Activated CD8-positive, alpha-beta memory T cell treated with anti-CD3 and anti-CD28 coated beads, Interleukin-2, amount 50 U/mL, for 24 hours (primary cell): ENCODE results near the gene CRTC3.
"Not testable (repeated sequence)": the region's sequence is repeated elsewhere in the genome, so short reads cannot be mapped to it uniquely, and the experiment has no call there.

Source experiments
- DNase-seq: peaks from one replicate; pipeline ENCODE4 v3.0.0-alpha.2; 2020; ENCODE audit errors: extremely low read depth

The CRTC3 gene, protein sequence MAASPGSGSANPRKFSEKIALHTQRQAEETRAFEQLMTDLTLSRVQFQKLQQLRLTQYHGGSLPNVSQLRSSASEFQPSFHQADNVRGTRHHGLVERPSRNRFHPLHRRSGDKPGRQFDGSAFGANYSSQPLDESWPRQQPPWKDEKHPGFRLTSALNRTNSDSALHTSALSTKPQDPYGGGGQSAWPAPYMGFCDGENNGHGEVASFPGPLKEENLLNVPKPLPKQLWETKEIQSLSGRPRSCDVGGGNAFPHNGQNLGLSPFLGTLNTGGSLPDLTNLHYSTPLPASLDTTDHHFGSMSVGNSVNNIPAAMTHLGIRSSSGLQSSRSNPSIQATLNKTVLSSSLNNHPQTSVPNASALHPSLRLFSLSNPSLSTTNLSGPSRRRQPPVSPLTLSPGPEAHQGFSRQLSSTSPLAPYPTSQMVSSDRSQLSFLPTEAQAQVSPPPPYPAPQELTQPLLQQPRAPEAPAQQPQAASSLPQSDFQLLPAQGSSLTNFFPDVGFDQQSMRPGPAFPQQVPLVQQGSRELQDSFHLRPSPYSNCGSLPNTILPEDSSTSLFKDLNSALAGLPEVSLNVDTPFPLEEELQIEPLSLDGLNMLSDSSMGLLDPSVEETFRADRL

DNA sequence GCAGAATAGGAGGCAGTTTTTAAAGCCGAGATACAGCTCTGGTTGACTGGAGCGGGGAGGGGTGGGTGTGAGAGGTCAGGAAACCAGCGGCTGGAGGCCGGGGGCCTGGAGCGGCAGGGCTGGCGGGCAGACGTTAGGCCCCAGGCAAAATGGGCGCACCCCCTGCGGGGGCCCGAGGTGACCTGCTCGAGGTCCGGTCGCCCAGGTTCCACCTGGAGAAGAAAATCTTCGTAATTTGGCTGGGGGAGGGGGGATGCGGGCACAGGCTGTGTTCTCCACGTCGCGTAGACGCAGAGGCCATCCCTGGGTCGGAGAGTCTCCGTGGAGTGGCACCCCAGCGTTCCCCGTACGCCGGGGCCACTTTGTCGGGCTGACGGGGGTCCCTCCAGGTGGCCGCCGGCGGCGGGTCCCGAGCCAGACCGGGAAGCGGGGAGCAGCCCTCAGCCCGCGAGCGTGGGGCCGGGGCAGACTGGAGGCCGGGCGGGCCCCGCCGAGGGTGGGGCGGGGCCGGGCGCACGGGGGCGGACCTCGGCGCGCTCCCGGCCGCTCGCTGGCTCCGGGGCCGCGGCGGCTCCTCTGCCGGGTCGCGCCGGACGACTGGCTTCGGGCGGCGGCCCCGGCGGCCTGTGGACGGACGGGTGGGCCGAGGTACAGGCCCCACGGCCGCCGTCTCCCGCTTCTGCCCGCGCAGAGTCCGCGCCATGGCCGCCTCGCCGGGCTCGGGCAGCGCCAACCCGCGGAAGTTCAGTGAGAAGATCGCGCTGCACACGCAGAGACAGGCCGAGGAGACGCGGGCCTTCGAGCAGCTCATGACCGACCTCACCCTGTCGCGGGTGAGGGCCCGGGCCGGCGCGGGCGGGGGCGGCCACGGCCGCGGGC is at the start of gene CRTC3:
Gene CRTC3, plus strand, starts transcription at position 553 of the 879 bp plus-strand sequence. Its CDS starts 149 bp downstream, at position 702.
- DNase-seq = no peak

DNA sequence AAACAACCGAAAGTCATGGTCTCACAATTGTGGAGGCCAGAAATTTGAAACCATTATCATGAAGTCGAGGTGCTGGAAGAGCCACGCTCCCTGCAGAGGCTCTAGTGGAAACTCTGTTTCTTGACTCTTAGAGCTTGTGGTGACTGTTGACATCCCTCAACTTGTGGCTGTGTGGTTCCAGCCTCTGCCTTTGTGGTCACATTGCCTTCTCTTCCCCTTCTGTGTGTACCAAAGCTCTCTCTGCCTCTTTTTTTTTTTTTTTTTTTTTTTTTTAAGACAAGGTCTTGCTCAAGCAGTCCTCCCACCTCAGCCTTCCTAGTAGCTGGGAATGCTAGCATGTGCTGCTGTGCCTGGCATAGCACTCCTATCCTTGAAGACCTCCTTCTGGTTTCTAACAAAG is 48.7 kb upstream of the CRTC3 start:
- DNase-seq = no peak

DNA sequence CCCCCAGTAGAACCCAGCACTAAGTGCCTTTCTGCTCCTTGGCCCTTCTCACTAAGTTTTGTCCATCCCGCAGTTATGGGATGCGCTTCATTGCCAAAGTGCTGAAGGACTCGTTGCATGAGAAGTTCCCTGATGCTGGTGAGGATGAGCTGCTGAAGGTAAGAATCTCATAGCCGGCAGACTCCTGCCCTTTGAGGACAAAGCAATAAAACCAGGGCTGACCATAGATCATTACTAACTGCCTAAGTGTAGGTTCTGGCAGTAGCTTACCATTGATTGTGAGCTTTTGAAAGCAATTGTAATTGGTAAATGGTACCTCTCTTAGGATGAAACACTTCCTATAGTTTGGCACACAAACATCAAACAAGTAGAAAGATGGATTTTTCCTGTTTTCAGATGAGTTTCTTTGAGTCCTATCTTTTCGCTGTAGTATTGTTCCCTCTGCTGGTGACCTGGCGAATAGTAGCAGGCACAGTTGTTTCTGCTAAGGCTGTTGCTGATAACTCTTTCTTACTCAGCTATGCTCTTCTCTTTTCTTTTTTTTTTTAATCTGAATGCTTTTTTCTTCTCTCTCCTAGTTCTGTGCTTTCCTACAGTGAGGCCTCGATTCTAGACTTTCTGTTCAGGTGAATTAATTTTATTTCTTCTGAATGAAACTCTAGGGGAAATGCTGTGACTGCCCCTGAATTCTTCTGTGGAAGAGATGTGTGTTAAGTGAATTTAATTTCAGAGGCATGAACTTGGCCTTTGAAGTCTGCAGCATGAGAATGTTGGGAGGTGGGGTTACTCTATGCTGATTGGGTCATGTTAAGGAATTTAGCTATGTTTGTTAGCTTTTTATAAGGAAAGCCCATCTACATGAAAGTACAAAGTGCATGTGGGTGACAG is 47.4 kb upstream of the CRTC3 start:
- DNase-seq = no peak

DNA sequence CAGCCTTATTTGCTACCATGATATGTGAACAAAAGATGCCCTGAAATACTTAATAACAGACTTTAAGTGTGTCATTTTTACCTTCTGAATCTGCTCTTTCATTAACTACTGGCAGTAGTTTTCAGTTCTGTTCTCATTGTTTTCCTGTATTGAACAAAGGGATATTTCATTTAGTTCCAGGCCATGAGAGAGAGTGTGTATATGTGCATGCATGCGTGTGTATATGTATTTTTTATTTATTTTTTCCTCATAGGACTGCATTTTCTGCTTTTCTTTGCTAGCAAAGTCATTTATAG is 46.8 kb upstream of the CRTC3 start:
- no peak for DNase-seq

DNA sequence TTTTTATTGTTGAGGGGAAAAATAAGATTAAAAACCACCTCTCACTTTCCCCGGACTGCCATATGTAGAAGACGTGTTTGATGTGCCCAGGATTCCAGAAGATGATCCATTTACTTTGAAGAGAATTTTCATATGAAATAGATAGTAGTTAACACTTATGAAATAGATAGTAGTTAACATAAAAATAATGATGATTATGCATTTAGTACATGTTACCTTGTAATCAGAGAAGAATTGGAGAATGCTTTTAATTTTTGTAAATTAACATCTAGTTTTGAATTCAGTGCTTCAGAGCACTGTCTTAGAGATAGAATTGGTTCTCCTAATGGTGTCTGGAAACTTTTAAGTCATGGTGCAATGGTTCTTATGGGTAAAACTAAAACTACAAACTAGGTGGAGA is 46.1 kb upstream of the CRTC3 start:
- no peak for DNase-seq

DNA sequence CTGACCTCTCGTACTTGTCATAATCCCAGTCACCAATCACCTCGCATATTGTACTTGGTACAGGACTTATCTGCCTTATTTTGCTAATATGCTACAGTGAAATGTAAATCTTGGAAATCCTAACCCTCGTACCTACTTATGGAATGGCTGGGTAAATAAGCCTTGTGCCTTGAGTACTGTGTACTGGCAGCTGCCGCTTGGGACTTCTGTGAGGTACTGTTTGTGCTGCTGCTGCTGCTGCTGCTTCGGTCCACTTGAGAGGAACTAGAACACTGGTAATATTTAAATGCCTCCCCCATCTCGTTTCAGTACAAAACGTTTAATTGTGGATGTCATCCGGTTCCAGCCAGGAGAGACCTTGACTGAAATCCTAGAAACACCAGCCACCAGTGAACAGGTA is 42.5 kb upstream of the CRTC3 start:
- DNase-seq = no peak

DNA sequence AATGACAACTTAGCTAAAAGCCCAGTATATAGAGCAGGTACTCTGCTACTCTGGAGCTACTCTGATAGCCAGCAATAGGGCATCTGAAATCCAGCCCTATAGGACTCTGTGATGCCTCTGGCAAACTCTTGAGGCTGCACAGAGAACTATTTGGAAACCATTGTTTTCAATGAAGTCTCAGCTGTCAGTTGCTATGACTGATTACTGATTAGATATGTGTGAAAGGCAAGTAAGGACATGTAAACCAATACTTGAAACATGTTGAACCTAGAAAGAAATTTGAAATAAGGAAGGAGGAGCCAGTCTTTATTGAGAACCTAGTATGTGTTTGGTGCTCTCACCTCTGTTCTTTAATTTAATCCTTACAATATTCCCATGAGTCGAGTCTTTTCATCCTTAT is 40.2 kb upstream of the CRTC3 start:
- DNase-seq = no peak

DNA sequence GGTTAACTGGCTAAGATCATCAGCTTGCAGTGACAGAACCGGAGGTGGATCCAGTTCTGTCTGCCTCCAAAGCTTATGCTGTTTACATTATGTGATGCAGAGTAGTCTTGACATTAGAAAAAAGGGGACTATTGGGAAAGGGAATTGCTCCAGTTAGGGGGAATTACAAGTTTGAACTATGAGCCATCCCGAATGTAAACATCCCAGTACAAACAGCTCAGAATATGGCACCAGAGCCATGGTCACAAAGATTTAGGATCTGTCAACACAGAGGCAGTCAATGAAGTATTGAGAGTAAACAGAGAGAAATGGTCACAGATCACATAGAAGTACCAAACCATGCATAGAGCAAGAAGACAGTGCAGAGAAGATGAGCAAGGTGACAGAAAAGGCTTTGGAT is 39.8 kb upstream of the CRTC3 start:
- DNase-seq = no peak

DNA sequence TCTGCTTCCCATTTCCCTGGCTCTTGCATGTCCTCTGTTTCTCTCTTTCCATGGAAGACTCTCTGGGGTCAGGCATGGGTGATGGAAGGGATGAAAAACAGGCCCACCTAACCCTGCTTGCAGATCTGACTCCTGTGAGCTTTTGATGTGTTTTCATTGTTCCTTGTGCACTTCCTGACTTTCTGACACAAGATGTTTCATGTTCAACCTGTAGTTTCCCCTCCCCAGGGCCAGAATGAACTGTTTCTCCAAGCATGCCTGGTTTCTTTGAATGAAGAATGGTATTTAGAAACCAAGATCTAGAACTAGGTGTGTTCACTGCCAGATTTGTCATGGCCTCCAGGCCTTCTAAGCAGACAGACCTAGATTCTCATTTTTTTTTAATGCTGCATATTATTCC is 36.1 kb upstream of the CRTC3 start:
- no peak for DNase-seq

DNA sequence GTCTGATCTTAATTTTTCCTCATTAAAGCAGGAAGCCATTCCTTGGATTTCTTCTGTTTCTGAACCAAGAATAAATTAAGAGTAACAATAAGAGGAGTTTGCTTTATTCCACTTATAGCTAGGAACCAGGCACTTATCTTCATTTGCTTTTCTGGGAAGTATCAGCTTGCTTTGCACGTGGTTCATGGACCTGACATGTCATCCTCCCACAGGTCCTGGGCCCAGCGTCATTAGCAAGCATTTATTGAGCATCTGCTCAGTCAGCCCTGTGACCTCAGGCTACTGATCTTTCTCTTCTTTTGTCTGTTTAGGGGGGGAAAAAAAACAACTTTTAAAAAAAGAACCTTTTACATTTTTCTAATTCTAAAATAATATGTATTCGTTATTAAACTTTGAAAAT is 34.7 kb upstream of the CRTC3 start:
- no peak for DNase-seq

DNA sequence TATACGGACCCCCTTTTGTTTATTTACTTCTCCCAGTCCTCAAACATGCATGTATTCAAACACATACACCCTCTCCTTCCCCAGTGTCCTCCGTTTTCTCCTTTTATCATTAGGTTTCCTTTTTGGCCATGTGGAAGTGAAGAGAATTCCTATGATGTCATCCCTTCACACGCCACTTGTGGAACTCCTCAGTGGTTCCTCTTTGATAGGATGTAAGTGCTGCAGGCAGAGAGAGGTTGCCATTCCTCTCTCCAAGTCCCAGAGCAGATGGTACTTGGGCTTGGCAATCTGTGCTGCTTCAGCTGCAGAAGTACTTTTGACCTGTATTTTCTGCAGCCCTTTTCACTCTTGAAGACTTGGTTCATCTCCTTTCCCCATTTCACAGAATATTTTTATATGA is 32.9 kb upstream of the CRTC3 start:
- no peak for DNase-seq

DNA sequence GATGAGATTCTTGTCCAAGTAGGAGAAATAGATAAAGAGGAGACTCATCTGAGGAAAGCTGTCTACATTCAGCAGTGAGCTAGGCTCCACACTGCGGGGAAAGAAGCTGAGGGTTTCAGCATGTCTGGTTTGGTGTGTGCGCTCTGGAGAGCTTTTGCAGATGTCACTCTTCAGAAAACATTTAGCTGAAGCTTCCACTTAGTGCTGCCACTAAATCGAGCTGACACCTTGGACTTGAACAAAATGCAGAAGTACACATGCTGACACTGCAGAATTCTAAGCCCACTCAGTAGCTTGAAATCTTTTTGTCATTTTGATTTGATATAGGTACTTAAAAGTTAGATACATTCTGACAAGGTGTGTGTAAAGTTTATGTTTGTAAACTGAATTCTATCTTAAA is 32.3 kb upstream of the CRTC3 start:
- no peak for DNase-seq

DNA sequence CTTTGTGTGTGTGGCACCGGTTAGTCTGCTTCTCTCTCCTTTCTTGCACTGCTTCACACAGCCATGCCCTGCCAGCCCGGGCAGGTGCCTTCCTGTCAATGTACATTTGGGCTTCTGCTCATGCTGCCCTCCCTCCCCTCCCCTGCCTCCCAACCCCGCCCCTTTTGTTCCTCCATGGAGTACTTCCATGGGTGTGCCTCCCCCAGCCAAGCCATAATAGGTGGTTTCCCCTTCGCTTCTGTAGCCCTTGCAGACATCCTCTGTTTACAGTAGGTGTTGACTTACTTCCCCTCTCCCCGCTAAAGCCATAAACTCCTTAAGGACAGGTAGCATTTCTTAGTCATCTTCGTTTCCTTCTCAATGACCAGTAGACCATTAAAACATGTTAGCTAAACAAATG is 31.8 kb upstream of the CRTC3 start:
- no peak for DNase-seq

DNA sequence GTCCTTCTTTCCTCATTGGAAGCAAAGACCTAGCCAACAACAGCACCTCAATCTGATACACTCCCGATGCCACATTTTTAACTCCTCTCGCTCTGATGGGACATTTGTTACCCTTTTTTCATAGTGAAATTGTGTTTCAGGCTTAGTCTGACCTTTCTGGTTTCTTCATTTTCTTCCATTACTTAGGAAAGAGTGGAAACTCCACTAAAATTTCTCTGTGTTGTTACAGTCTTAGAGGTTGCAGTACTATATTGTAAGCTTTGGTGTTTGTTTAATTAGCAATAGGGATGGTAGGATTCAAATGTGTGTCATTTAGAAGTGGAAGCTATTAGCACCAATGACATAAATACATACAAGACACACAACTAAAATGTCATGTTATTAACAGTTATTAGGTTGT is 29.6 kb upstream of the CRTC3 start:
- DNase-seq = no peak

DNA sequence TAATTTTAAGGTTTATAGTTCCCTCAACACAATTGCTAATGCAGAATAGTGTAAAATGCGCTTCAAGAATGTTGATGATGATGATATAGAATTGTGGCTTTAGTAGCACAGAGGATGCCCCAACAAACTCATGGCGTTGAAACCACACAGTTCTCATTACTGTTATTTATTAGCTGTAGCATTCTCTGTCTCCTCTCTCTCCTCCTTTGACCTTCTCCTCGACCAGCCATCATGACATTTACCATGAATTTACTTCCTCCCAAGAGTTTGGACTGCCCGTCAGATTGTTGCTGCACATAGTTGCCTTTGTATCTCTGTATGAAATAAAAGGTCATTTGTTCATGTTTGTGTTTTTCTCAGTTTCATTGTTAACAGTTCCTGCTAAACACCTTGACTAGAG is 27.8 kb upstream of the CRTC3 start:
- no peak for DNase-seq

DNA sequence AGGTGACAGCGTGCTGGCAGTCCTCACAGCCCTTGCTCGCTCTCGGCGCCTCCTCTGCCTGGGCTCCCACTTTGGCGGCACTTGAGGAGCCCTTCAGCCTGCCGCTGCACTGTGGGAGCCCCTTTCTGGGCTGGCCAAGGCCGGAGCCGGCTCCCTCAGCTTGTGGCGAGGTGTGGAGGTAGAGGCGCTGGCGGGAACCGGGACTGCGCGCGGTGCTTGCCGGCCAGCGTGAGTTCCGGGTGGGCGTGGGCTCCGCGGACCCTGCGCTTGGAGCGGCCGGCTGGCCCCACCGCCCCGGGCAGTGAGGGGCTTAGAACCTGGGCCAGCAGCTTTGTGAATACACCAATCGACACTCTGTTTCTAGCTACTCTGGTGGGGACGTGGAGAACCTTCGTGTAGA is 18.9 kb upstream of the CRTC3 start:
- not testable (repeated sequence) for DNase-seq

DNA sequence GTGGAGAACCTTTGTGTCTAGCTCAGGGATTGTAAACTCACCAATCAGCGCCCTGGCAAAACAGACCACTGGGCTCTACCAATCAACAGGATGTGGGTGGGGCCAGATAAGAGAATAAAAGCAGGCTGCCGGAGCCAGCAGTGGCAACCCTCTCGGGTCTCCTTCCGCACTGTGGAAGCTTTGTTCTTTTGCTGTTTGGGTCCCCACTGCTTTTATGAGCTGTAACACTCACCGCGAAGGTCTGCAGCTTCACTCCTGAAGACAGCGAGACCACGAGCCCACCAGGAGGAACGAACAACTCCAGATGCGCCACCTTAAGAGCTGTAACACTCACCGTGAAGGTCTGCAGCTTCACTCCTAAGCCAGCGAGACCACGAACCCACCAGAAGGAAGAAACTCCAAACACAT is 18.5 kb upstream of the CRTC3 start:
- not testable (repeated sequence) for DNase-seq

DNA sequence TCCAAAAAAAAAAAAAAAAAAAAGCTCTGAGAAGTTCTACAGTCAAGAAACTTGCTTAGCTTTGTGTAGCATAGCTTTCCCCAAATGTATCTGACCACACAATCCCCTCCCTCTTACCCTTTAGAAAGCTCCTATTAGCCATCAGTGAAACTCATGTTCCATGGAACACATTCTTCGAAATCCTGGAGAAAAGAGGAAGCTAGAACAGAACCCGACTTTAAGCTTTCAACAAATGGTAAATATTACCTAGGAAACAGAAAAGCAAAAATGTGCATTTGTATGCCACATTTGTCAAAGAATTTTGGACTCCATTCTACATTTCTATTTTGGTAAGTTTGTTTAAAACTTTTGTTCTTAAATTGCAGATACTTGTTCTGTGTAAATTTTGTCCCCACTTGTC is 17.4 kb upstream of the CRTC3 start:
- no peak for DNase-seq

DNA sequence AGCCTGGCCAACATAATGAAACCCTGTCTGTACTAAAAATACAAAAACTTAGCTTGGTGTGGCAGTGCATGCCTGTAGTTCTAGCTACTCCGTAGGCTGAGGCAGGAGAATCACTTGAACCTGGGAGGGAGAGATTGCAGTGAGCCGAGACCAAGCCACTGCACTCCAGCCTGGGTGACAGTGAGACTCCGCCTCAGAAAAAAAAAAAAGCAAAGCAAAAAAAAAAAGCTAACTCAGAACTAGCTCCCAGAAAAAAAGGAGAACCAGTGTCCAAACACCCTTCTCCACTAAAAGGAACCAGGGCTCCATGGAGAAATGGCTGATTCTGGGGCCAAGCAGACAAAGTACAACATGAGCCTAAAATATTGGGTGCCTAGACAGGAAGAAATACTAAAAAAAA is 16.7 kb upstream of the CRTC3 start:
- DNase-seq = no peak

DNA sequence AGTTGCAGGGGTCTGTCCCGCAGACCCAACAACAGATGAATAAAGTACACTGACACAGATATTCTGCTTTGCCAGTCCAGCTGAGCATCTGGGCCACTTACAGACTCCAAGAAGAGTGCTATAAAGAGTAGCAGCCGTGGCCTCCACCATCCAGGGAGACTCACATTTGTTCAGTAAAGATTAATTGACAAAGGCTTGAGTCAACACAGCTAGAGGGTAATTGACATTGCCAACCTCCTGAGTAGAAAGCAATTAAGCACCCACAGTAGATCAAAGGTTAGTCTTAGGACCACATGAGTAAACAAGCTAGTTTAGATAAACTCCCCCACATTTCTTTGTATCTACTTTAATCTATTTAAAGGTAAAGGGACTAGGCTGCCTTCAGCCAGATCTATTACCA is 16.3 kb upstream of the CRTC3 start:
- DNase-seq = no peak

DNA sequence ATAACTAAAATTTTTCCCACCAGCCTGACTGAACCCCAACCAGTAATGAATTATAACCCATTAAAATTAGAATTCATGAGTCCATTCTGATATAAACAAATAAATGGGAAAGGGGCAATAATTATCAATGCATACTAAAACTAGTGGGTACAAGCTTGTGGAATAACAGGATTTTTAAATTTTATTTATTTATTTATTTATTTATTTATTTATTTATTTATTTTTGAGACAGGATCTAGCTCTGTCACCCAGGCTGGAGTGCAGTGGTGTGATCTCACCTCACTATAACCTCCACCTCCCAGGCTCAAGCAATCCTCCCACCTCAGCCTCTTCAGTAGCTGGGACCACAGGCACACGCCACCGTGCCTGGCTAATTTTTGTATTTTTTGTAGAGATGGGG is 15.8 kb upstream of the CRTC3 start:
- DNase-seq = not testable (repeated sequence)

DNA sequence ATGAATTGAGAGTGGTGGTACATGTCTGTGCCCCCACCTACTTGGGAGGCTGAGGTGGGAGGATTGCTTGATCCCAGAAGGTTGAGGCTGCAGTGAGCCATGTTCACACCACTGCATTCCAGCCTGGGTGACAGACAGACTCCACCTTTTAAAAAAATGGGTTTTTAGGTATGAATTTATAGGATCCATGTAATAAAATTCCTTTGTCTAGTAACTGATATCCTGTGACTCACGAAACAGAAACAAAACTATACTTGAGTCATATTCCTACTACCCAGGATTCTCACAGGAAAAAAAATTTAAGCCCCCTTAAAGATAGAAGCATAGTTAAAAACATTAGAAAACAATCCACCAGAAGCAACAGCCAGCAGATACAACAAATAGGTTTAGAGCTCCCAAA is 10.0 kb upstream of the CRTC3 start:
- DNase-seq = no peak
